Ascending aorta (tissue), 2 donors: ENCODE data around the gene OTUB1. TPM values are rescaled to one million over a fixed set of nuclear protein-coding genes. Genes with fewer than 3 reads are reported as not detected.

Experiments used
- DNase-seq, 2 donors: peaks; one replicate each; pipeline ENCODE4 v3.0.0-alpha.2; 2019; ENCODE audit warnings: low spot score in 2 of 2
- H3K27ac ChIP-seq, 2 donors: fragments of 200-600 bp; sonication (generic); one replicate each; pipeline ENCODE4 v1.5.1; 2016 to 2017; ENCODE audit warnings: mild to moderate bottlenecking in 1 of 2
- H3K27me3 ChIP-seq: fragments of 200-600 bp; sonication (generic); one replicate; pipeline ENCODE4 v1.5.1; 2017
- H3K36me3 ChIP-seq, 2 donors: fragments of 200-600 bp; sonication (generic); one replicate each; pipeline ENCODE4 v1.5.1; 2016
- H3K4me1 ChIP-seq, 2 donors: fragments of 200-600 bp; sonication (generic); one replicate each; pipeline ENCODE4 v1.5.1; 2016 to 2017; ENCODE audit warnings: mild to moderate bottlenecking in 1 of 2
- H3K4me3 ChIP-seq, 2 donors: fragments of 200-600 bp; sonication (generic); one replicate each; pipeline ENCODE4 v1.5.1; 2016 to 2017; ENCODE audit warnings: mild to moderate bottlenecking in 1 of 2
- H3K9me3 ChIP-seq, 2 donors: fragments of 200-600 bp; sonication (generic); one replicate each; pipeline ENCODE4 v1.5.1; 2016
- intact Hi-C: fragments of 100-400 bp; cut with DNase I; formaldehyde crosslinking; loops from one replicate; pipeline ENCODE4 v1.15.1; 2023
- total RNA-seq: library from RNA; depleted of rRNA; stranded (reverse); fragments of >200 nt; gene quantifications from one replicate; pipeline ENCODE4 v1.1.0, GENCODE V29; 2016
- TF ChIP-seq, protein P1 (sequence below), 3 experiments: fragments of 200-600 bp in 2 of 3; fragments of 450-650 bp in 1 of 3; sonication (generic) in 2 of 3; IDR thresholded peaks; one replicate each; pipeline ENCODE4 v1.5.1; 2016 to 2019; ENCODE audit warnings: antibody characterized with exemption in 3 of 3, mild to moderate bottlenecking in 1 of 3, moderate library complexity in 1 of 3

OTUB1 gene
- total RNA-seq, 1 donor from 2014 or later = 89.4 TPM

DNA sequence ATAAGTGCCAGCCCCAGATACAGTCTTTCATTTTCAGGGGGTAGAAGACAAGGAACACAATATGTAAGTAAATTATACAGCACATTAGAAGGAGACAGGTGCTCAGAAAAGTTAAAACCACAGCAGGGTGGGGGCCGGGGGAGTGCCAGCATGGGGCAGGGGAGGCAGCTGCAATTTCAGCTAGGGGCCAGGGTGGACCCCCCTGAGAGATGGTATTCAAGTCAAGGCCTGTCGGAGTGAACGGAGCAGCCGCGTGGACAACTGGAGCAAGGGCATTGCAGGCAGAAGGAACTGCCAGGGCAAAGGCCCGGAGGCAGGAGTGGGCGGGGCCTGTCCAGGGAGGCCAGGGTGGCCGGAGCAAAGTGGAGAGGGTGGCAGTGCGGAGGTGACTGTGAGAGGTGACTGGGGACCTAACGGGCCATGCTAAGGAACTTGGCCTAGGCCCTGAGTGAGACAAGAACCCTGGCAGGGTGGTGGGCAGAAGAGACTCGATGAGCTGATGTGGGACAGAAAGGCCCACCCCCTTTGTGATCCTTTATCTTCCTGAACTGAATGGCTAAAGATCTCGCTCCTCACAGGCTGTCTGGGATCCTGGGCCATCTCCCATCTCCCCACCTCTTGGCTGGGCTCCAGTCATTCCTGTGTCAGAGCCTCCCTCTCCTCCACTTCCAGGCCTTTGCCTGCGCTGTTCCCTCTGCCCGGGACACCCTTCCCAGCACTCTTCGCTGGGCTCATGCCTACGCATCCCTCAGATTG, 27.1 kb downstream of the OTUB1 start:
- H3K27me3 ChIP-seq = no peaks in the 10 kb centered on the region
- H3K4me3 ChIP-seq = no peak overlapping the region
- TF ChIP-seq, protein P1, sequence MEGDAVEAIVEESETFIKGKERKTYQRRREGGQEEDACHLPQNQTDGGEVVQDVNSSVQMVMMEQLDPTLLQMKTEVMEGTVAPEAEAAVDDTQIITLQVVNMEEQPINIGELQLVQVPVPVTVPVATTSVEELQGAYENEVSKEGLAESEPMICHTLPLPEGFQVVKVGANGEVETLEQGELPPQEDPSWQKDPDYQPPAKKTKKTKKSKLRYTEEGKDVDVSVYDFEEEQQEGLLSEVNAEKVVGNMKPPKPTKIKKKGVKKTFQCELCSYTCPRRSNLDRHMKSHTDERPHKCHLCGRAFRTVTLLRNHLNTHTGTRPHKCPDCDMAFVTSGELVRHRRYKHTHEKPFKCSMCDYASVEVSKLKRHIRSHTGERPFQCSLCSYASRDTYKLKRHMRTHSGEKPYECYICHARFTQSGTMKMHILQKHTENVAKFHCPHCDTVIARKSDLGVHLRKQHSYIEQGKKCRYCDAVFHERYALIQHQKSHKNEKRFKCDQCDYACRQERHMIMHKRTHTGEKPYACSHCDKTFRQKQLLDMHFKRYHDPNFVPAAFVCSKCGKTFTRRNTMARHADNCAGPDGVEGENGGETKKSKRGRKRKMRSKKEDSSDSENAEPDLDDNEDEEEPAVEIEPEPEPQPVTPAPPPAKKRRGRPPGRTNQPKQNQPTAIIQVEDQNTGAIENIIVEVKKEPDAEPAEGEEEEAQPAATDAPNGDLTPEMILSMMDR (IDR thresholded peaks at IDR 0.05) = no peak
- intact Hi-C loops = no loop called here
- no peaks in the 10 kb centered on the region for H3K4me1 ChIP-seq
- no peak overlapping the region for H3K27ac ChIP-seq
- no peaks in the 10 kb centered on the region for H3K9me3 ChIP-seq
- DNase-seq = no peak
- H3K36me3 ChIP-seq = no peaks in the 10 kb centered on the region

DNA sequence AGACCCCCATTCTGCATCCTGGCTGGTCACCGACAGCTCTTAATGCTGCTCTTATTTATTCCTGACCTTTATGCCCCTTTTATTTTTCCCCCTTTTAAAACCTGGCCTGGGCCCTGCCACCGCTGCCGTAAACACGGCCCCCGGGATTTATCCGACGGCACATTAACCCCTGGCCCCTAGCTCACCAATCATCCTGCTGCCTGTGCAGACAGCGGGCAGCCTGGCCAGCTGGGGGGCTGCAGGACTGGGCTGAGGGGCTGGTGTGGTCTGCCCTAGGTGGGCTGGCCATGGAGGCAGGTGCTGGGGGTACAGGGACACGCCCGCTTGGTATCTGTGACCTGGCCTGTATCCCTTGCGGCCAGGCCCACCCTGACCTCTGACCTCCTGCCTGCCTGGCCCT, 28.1 kb downstream of the OTUB1 start:
- no peak for DNase-seq
- intact Hi-C loops = no loop called here
- TF ChIP-seq, protein P1 (IDR thresholded peaks at IDR 0.05) = no peak
- Histone ChIP-seq H3K27ac (no peak overlapping the region), H3K4me3 (no peak overlapping the region), H3K9me3 (no peaks in the 10 kb centered on the region), H3K4me1 (no peaks in the 10 kb centered on the region), H3K36me3 (no peaks in the 10 kb centered on the region), H3K27me3 (no peaks in the 10 kb centered on the region)

DNA sequence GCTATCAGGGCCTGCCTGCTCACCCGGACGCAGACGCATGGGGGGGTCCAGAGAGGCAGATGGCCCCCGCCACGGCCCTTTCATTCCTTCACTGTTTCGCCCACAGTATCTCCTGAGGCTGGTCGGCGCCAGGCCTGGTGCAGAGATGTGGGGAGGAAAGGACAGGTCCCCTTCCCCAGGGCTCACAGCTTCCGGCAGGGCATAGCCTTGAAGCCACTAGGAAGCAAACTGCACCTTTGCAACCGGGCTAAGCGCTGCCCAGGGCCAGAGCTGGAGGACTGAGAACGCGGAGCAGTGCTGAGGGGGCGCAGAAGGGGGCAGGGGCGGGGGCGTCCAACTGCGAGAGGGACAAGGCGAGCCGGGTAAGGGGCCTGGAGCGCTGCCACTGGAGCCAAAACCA, 29.3 kb downstream of the OTUB1 start:
- Histone ChIP-seq H3K4me3 (no peak overlapping the region), H3K4me1 (no peaks in the 10 kb centered on the region), H3K9me3 (no peaks in the 10 kb centered on the region), H3K27ac (no peak overlapping the region), H3K27me3 (no peaks in the 10 kb centered on the region), H3K36me3 (no peaks in the 10 kb centered on the region)
- TF ChIP-seq, protein P1 (IDR thresholded peaks at IDR 0.05) = no peak
- intact Hi-C loops = no loop called here
- DNase-seq = no peak

DNA sequence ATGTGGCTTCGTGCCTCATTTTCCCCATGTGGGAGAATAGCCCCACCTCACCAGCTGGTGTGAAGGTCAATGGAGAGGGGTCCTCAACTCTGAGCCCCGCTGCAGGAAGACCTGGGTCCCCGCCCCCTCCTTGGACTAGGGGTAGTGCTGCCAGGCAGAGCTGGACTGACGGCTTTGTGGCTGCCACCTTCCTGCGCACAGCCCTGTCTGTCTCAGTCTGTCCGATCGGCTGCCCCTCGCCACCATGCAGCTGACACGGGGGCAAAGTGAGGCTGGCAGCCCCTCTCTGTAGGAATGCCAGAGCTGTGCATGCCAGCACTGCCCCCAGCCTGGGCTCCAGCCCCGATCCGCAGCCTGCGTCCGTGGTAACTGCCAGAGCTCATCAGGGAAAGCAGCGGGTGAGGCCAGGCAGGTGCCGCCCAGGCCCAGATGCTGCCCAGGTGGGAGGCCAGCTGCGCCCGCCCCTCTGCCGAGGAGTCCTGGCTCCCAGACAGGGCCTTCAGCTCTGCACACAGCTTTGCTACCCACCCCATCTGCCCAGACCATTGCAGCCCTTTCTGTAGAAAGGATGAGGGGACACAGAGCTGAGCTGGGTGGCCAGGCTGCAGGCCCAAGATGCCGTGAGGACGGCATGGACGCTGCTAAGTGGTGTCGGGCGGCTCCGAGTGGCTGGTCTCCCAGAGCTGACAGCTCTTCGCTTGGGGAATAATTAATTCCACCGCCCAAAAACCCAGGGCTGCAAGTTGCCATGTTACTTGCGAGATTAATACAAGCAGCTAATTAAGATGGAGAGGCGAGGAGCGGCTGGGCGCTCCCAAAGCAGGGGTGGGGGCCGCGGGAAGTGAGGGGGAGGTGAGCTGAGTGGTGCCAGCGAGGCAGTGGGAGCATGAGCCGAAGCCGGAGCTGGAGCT, 30.0 kb downstream of the OTUB1 start:
- no peaks in the 10 kb centered on the region for H3K4me1 ChIP-seq
- H3K27ac ChIP-seq = no peak overlapping the region
- DNase-seq = no peak
- intact Hi-C loops = no loop called here
- no peaks in the 10 kb centered on the region for H3K9me3 ChIP-seq
- no peaks in the 10 kb centered on the region for H3K27me3 ChIP-seq
- no peaks in the 10 kb centered on the region for H3K36me3 ChIP-seq
- no peak overlapping the region for H3K4me3 ChIP-seq
- TF ChIP-seq, protein P1 (IDR thresholded peaks at IDR 0.05) = no peak

DNA sequence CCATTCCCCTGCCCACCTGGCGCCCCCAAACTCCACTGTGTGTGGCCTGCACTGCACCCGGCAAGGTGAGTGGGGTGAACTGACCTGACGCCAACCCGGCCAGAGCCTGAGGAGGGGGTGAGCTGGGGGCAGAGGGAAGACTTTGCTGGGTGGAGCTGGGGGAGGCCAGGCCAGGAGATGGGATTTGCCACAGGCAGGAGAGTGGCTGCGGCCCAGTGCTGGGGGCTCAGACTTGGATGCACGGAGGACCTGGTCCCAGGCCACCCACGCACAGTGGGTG, 31.6 kb downstream of the OTUB1 start:
- no peak for DNase-seq
- no peaks in the 10 kb centered on the region for H3K9me3 ChIP-seq
- H3K27me3 ChIP-seq = no peaks in the 10 kb centered on the region
- intact Hi-C loops = no loop called here
- no peaks in the 10 kb centered on the region for H3K4me1 ChIP-seq
- no peaks in the 10 kb centered on the region for H3K36me3 ChIP-seq
- no peak overlapping the region for H3K4me3 ChIP-seq
- H3K27ac ChIP-seq = no peak overlapping the region
- TF ChIP-seq, protein P1 (IDR thresholded peaks at IDR 0.05) = no peak
